Endothelial cell (in vitro differentiated cells): ENCODE results near the gene CARMIL1. TPM values are rescaled to one million over a fixed set of nuclear protein-coding genes. Genes with fewer than 3 reads are reported as not detected.

Source experiments
- DNase-seq: peaks from one replicate; pipeline ENCODE4 v3.0.0; 2021; ENCODE audit warnings: low spot score
- H3K27ac Mint-ChIP-seq: one replicate; pipeline ENCODE4 v1.8.0; 2021; ENCODE audit warnings: mixed read lengths, inconsistent platforms; ENCODE audit not compliant: unreplicated experiment
- H3K27me3 Mint-ChIP-seq: one replicate; pipeline ENCODE4 v1.8.0; 2021; ENCODE audit warnings: mild to moderate bottlenecking, moderate library complexity, mixed read lengths, inconsistent platforms; ENCODE audit not compliant: unreplicated experiment
- H3K36me3 Mint-ChIP-seq: one replicate; pipeline ENCODE4 v1.8.0; 2021; ENCODE audit warnings: mild to moderate bottlenecking, low read depth, mixed read lengths, inconsistent platforms; ENCODE audit not compliant: unreplicated experiment
- H3K4me1 Mint-ChIP-seq: one replicate; pipeline ENCODE4 v1.8.0; 2021; ENCODE audit warnings: mild to moderate bottlenecking, mixed read lengths, inconsistent platforms; ENCODE audit not compliant: unreplicated experiment
- H3K4me3 Mint-ChIP-seq: one replicate; pipeline ENCODE4 v1.8.0; 2021; ENCODE audit warnings: mild to moderate bottlenecking, mixed read lengths, inconsistent platforms; ENCODE audit not compliant: unreplicated experiment
- H3K9me3 Mint-ChIP-seq: one replicate; pipeline ENCODE4 v1.8.0; 2021; ENCODE audit warnings: mixed read lengths, inconsistent platforms; ENCODE audit not compliant: unreplicated experiment
- CTCF ChIP-seq: fragments of 200-600 bp; sonication (generic); IDR thresholded peaks from one replicate; pipeline ENCODE4 v1.5.0; 2021; ENCODE audit warnings: antibody characterized with exemption; ENCODE audit not compliant: unreplicated experiment
- total RNA-seq: library from RNA; stranded (reverse); fragmentation: NEBNext Ultra II Directional; extraction: Animal tissue kit (Norgen Biotek cat#: 25700); gene quantifications from one replicate; pipeline ENCODE4 v1.2.1, GENCODE V29; 2021; ENCODE audit not compliant: unreplicated experiment

CARMIL1 gene
- total RNA-seq, 1 donor from 2014 or later: 32.5 TPM

GRCh38 chr6:25564943-25565342, 285.8 kb downstream of the CARMIL1 start:
- Mint-ChIP-seq H3K36me3 (peaks cover 3% of the 10 kb centered on the region), H3K4me1 (no peaks in the 10 kb centered on the region), H3K27me3 (peaks cover 5% of the 10 kb centered on the region), H3K27ac (no peak overlapping the region), H3K4me3 (no peak overlapping the region), H3K9me3 (no peaks in the 10 kb centered on the region)
- DNase-seq: no peak
- TF ChIP-seq CTCF: no peak

- no peaks in the 10 kb centered on the region for H3K36me3 Mint-ChIP-seq
- H3K27me3 Mint-ChIP-seq: no peaks in the 10 kb centered on the region
- H3K9me3 Mint-ChIP-seq: no peaks in the 10 kb centered on the region
- no peak for DNase-seq
- H3K4me3 Mint-ChIP-seq: no peak overlapping the region
- no peak overlapping the region for H3K27ac Mint-ChIP-seq
- TF ChIP-seq CTCF: no peak
- H3K4me1 Mint-ChIP-seq: peaks cover 4% of the 10 kb centered on the region
Observed at GRCh38 chr6:25570578-25570977, 291.4 kb downstream of the CARMIL1 start.

- DNase-seq: no peak
Observed at GRCh38 chr6:25576919-25577318, 297.7 kb downstream of the CARMIL1 start.

GRCh38 chr6:25578538-25578937, 299.4 kb downstream of the CARMIL1 start:
- Mint-ChIP-seq H3K9me3 (no peaks in the 10 kb centered on the region), H3K27me3 (peaks cover 2% of the 10 kb centered on the region), H3K27ac (no peak overlapping the region), H3K4me3 (no peak overlapping the region), H3K4me1 (peaks cover 11% of the 10 kb centered on the region), H3K36me3 (peaks cover 7% of the 10 kb centered on the region)
- DNase-seq: no peak
- TF ChIP-seq CTCF: no peak

More at GRCh38 chr6:25576919-25577318, 297.7 kb downstream of the CARMIL1 start:
- TF ChIP-seq CTCF: no peak
- Mint-ChIP-seq H3K4me3 (no peak overlapping the region), H3K9me3 (no peaks in the 10 kb centered on the region), H3K4me1 (peaks cover 4% of the 10 kb centered on the region), H3K27ac (no peak overlapping the region), H3K36me3 (peaks cover under 1% of the 10 kb centered on the region), H3K27me3 (peaks cover 2% of the 10 kb centered on the region)

- no peaks in the 10 kb centered on the region for H3K9me3 Mint-ChIP-seq
- H3K36me3 Mint-ChIP-seq: peaks cover 10% of the 10 kb centered on the region
- peaks cover 7% of the 10 kb centered on the region for H3K4me1 Mint-ChIP-seq
- H3K4me3 Mint-ChIP-seq: no peak overlapping the region
- TF ChIP-seq CTCF: no peak
- no peak for DNase-seq
- H3K27ac Mint-ChIP-seq: no peak overlapping the region
- H3K27me3 Mint-ChIP-seq: peaks cover 2% of the 10 kb centered on the region
Observed at GRCh38 chr6:25579391-25579883, 300.3 kb downstream of the CARMIL1 start.
